Loucy (cell line): ENCODE measurements around the gene DYNC1H1.

Source experiments
- H2AFZ ChIP-seq: fragments of 200-600 bp; sonication (generic); 2 replicates; pipeline ENCODE4 v1.6.0; 2016; ENCODE audit warnings: antibody characterized with exemption, mild to moderate bottlenecking, low read length, moderate library complexity
- H3F3A ChIP-seq: fragments of 200-600 bp; 2 replicates; pipeline ENCODE4 v1.6.0; 2016; ENCODE audit warnings: antibody characterized with exemption, low read depth, mild to moderate bottlenecking
- H3K27me3 ChIP-seq: fragments of 200-600 bp; sonication (generic); 2 replicates; pipeline ENCODE4 v1.6.1; 2014; ENCODE audit warnings: low read length, mild to moderate bottlenecking; ENCODE audit not compliant: insufficient read depth, poor library complexity, severe bottlenecking
- H3K36me3 ChIP-seq: fragments of 200-600 bp; sonication (generic); 2 replicates; pipeline ENCODE4 v1.6.1; 2016; ENCODE audit warnings: low read length; ENCODE audit not compliant: insufficient read depth
- H3K4me1 ChIP-seq: fragments of 200-600 bp; sonication (generic); 2 replicates; pipeline ENCODE4 v1.5.1; 2014; ENCODE audit warnings: low read length, mild to moderate bottlenecking; ENCODE audit not compliant: insufficient read depth, poor library complexity, severe bottlenecking
- H3K4me2 ChIP-seq: fragments of 200-600 bp; sonication (generic); 2 replicates; pipeline ENCODE4 v1.6.0; 2014; ENCODE audit warnings: antibody characterized with exemption, low read length, low read depth, mild to moderate bottlenecking; ENCODE audit not compliant: poor library complexity, severe bottlenecking
- H3K4me3 ChIP-seq: fragments of 200-600 bp; sonication (generic); 2 replicates; pipeline ENCODE4 v1.5.1; 2014; ENCODE audit warnings: low read length, mild to moderate bottlenecking, mixed read lengths; ENCODE audit not compliant: poor library complexity, severe bottlenecking
- H3K79me2 ChIP-seq: fragments of 200-600 bp; sonication (generic); 2 replicates; pipeline ENCODE4 v1.6.1; 2014; ENCODE audit warnings: low read length; ENCODE audit not compliant: insufficient read depth
- H3K9ac ChIP-seq: fragments of 200-600 bp; sonication (generic); 2 replicates; pipeline ENCODE4 v1.6.0; 2014; ENCODE audit warnings: mild to moderate bottlenecking, low read depth, low read length, moderate library complexity; ENCODE audit not compliant: poor library complexity, severe bottlenecking
- H3K9me2 ChIP-seq: fragments of 200-600 bp; sonication (generic); replicated peaks from 2 replicates; pipeline ENCODE4 v1.6.1; 2016; ENCODE audit warnings: low read depth, low read length, mixed read lengths
- H3K9me3 ChIP-seq: fragments of 200-600 bp; sonication (generic); 2 replicates; pipeline ENCODE4 v1.6.1; 2014; ENCODE audit warnings: mild to moderate bottlenecking, antibody characterized with exemption, low read length, low read depth; ENCODE audit not compliant: insufficient read depth
- H4K20me1 ChIP-seq: fragments of 200-600 bp; sonication (generic); 2 replicates; pipeline ENCODE4 v1.6.0; 2014; ENCODE audit warnings: antibody characterized with exemption, low read length, mild to moderate bottlenecking; ENCODE audit not compliant: insufficient read depth, poor library complexity, severe bottlenecking
- CTCF ChIP-seq: fragments of 200-600 bp; sonication (generic); conservative IDR thresholded peaks from 2 replicates; pipeline ENCODE4 v1.5.1; 2014; ENCODE audit warnings: mild to moderate bottlenecking, antibody characterized with exemption, low read length
- EZH2phosphoT487 ChIP-seq: fragments of 200-600 bp; IDR thresholded peaks from 2 replicates; pipeline ENCODE4 v1.6.1; 2018; ENCODE audit warnings: antibody characterized with exemption, mild to moderate bottlenecking, moderate library complexity, borderline replicate concordance

The DYNC1H1 gene

GRCh38 chr14:102044566-102044965 is 80.2 kb downstream of the DYNC1H1 start:
- TF ChIP-seq CTCF (no peak), EZH2phosphoT487 (no peak)
- no peaks in the 10 kb centered on the region for H3K9me2 ChIP-seq
- H3K36me3 ChIP-seq: peaks cover 87% of the 10 kb centered on the region; the same call in 1 of the 2 replicates

GRCh38 chr14:102046337-102047278 is 82.2 kb downstream of the DYNC1H1 start:
- Histone ChIP-seq H2AFZ (no peak overlapping the region), H3F3A (no peaks in the 10 kb centered on the region), H3K4me1 (no peaks in the 10 kb centered on the region), H3K9me2 (no peaks in the 10 kb centered on the region), H3K9ac (no peak overlapping the region), H3K36me3 (peaks cover 81% of the 10 kb centered on the region; the same call in 1 of the 2 replicates), H4K20me1 (no peaks in the 10 kb centered on the region), H3K4me3 (no peak overlapping the region), H3K79me2 (no peaks in the 10 kb centered on the region), H3K9me3 (no peaks in the 10 kb centered on the region), H3K27me3 (no peaks in the 10 kb centered on the region), H3K4me2 (no peak overlapping the region)
- TF ChIP-seq CTCF (peak; percentile 51), EZH2phosphoT487 (no peak)

More at GRCh38 chr14:102044566-102044965, 80.2 kb downstream of the DYNC1H1 start:
- Histone ChIP-seq H2AFZ (no peak overlapping the region), H4K20me1 (no peaks in the 10 kb centered on the region), H3K4me1 (no peaks in the 10 kb centered on the region), H3K9me3 (no peaks in the 10 kb centered on the region), H3K79me2 (no peaks in the 10 kb centered on the region), H3K9ac (no peak overlapping the region), H3K4me2 (no peak overlapping the region), H3F3A (no peaks in the 10 kb centered on the region), H3K27me3 (no peaks in the 10 kb centered on the region), H3K4me3 (no peak overlapping the region)

GRCh38 chr14:102047808-102048540 is 83.6 kb downstream of the DYNC1H1 start:
- Histone ChIP-seq H3K36me3 (peaks cover 74% of the 10 kb centered on the region; the same call in 1 of the 2 replicates), H3K79me2 (no peaks in the 10 kb centered on the region), H3K9me2 (no peaks in the 10 kb centered on the region), H3K9me3 (no peaks in the 10 kb centered on the region), H3K4me3 (no peak overlapping the region), H4K20me1 (no peaks in the 10 kb centered on the region), H3K4me1 (no peaks in the 10 kb centered on the region), H3K9ac (no peak overlapping the region), H3K27me3 (no peaks in the 10 kb centered on the region), H3K4me2 (no peak overlapping the region), H3F3A (no peaks in the 10 kb centered on the region), H2AFZ (no peak overlapping the region)
- no peak for TF ChIP-seq CTCF
- no peak for TF ChIP-seq EZH2phosphoT487
